Bronchial epithelial cell (primary cell): ENCODE results near the gene NOL11. TPM values are rescaled to one million over a fixed set of nuclear protein-coding genes. Genes with fewer than 3 reads are reported as not detected.
A peak's percentile ranks its signal among the peaks of the same experiment; 100 is the strongest.

ENCODE experiments used
- DNase-seq: peaks from one replicate; pipeline ENCODE4 v3.0.0-alpha.2; 2010; ENCODE audit warnings: low read depth
- FAIRE-seq: peaks from 2 replicates; lab custom pipeline; 2011; peaks lifted over from hg19 to GRCh38; lab: Jason Lieb, UNC
- H3K27me3 ChIP-seq: 2 replicates; pipeline ENCODE4 v1.5.1; 2011; ENCODE audit warnings: low read length; ENCODE audit not compliant: control insufficient read depth, insufficient read depth
- H3K36me3 ChIP-seq: 2 replicates; pipeline ENCODE4 v1.5.1; 2011; ENCODE audit warnings: low read length; ENCODE audit not compliant: control insufficient read depth, insufficient read depth
- H3K4me3 ChIP-seq: 2 replicates; pipeline ENCODE4 v1.5.1; 2011; ENCODE audit warnings: mild to moderate bottlenecking, low read depth, low read length, control low read depth
- total RNA-seq: library from RNA; depleted of rRNA; stranded (reverse); fragments of >200 nt; gene quantifications from 2 replicates; pipeline ENCODE4 v1.2.1, GENCODE V29; 2014
- TF ChIP-seq, protein P1 (sequence below): IDR thresholded peaks from 2 replicates; pipeline ENCODE4 v1.5.1; 2011; ENCODE audit warnings: mild to moderate bottlenecking, moderate library complexity, low read length, control low read depth, inconsistent platforms; ENCODE audit not compliant: insufficient read depth, severe bottlenecking

NOL11 gene
- total RNA-seq, 1 donor from 2014 or later: 29.2 TPM

DNA sequence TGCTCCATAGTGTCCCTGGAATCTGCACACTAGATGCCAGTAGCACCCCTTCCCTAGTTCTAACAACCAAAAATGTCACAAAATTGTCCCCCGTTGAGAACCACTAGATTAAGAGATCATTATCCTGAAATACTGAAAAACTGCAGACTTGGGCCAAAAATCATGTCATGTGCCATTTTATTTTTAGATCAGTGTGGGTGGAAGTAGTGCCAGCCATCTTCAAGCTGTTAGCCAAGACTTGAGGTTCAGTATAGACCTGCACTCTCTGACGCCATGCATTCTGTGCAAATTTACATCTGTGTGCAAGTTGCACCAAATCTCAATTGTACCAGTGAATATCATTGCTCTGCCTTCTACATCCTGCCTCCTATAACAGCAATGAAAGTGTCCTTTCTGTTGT lies 31.5 kb upstream of the NOL11 start:
- DNase-seq (no peak), FAIRE-seq (no peak)
- TF ChIP-seq, protein P1, sequence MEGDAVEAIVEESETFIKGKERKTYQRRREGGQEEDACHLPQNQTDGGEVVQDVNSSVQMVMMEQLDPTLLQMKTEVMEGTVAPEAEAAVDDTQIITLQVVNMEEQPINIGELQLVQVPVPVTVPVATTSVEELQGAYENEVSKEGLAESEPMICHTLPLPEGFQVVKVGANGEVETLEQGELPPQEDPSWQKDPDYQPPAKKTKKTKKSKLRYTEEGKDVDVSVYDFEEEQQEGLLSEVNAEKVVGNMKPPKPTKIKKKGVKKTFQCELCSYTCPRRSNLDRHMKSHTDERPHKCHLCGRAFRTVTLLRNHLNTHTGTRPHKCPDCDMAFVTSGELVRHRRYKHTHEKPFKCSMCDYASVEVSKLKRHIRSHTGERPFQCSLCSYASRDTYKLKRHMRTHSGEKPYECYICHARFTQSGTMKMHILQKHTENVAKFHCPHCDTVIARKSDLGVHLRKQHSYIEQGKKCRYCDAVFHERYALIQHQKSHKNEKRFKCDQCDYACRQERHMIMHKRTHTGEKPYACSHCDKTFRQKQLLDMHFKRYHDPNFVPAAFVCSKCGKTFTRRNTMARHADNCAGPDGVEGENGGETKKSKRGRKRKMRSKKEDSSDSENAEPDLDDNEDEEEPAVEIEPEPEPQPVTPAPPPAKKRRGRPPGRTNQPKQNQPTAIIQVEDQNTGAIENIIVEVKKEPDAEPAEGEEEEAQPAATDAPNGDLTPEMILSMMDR: no peak
- no peaks in the 10 kb centered on the region for H3K27me3 ChIP-seq
- H3K4me3 ChIP-seq: no peak overlapping the region
- no peaks in the 10 kb centered on the region for H3K36me3 ChIP-seq

DNA sequence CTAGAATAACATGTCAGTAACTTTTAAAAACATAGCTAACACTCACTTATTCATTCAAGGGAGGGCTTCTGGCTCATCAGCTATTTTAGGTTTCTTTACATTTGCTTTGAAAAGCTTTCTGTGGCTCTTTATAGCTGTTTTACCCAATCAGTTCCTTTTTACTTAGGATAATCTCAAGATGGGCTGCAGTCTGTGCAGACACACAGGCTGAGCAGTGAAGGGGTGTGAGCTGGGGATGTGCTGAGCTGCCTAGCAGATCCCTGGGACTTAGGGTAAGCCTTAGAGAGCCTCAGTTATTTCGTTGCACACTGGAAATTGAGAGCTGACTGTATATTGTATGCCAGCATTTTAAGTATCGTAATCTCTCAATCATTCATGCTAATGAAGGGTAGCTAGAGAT lies 30.2 kb upstream of the NOL11 start:
- DNase-seq (no peak), FAIRE-seq (no peak)
- Histone ChIP-seq H3K4me3 (no peak overlapping the region), H3K27me3 (no peaks in the 10 kb centered on the region), H3K36me3 (no peaks in the 10 kb centered on the region)
- TF ChIP-seq, protein P1: no peak

DNA sequence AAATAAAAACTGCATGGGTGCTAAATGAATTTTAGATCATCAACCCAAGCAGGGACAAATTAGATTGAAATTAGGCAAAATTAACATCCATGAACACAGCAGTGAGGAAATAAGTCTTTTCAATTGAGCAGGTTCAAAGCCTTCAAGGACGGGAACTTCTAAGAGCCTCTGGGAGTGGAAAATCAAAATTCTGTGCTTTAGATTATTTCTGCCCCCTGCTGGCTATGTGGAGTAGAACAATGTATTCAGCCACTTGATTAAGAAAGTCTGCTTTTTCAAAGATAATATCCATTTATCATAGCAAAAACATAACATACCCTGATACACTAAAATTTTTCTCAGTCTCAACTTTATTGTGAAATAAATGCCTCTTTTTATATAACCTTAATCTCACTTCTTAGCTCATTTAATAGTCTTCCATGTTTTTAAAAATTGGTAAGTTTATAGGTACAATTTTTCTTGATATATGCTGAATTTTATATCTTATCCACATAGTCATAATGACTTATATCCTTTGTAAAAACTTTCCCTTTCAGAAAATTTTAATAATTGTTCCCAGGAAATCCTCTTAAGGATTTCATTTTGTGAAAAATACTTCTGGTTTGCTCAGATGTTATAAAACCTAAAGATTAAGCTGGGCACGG lies 28.1 kb upstream of the NOL11 start:
- Histone ChIP-seq H3K27me3 (no peaks in the 10 kb centered on the region), H3K36me3 (no peaks in the 10 kb centered on the region), H3K4me3 (no peak overlapping the region)
- DNase-seq: peak; percentile 53
- TF ChIP-seq, protein P1: peak; percentile 56
- FAIRE-seq: no peak

- TF ChIP-seq, protein P1: no peak
- Histone ChIP-seq H3K27me3 (no peaks in the 10 kb centered on the region), H3K4me3 (no peak overlapping the region), H3K36me3 (no peaks in the 10 kb centered on the region)
- DNase-seq (no peak), FAIRE-seq (no peak)
Observed at GRCh38 chr17:67693811-67694210, 23.9 kb upstream of the NOL11 start.

DNA sequence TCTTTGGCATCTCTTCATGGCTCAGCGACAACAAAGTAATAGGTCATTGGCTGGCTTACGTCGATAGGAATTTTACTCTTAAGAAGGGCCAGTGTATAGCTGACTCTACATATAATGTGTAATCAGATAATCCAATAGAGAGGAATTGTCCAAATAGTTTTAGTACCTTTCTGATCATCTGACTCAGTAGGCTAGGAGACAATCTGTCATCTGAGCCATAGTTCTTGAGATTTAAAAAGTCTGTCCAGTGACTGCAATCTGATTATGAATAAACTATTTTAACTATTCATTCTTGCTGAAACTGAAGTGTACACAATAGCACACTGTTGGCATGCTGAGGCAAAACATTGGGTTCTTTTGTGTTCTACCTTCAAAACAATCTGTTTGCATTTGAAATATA lies 21.4 kb upstream of the NOL11 start:
- FAIRE-seq: no peak
- TF ChIP-seq, protein P1: no peak
- DNase-seq: peak; percentile 13
- Histone ChIP-seq H3K27me3 (no peaks in the 10 kb centered on the region), H3K36me3 (no peaks in the 10 kb centered on the region), H3K4me3 (no peak overlapping the region)
